ENCODE results near the gene ABLIM2.

GRCh38 chr4:8155660-8156421 lies 2.8 kb downstream of the ABLIM2 start:
- TF ChIP-seq CTCF (IDR thresholded peaks at IDR 0.05) = no peak
- TF ChIP-seq POLR2A (IDR thresholded peaks at IDR 0.05) = no peak

All from body of pancreas (tissue), 4 donors.